K562 (cell line): ENCODE results near the gene EDARADD. TPM values are rescaled to one million over a fixed set of nuclear protein-coding genes. Genes with fewer than 3 reads are reported as not detected.

Experiments
- ATAC-seq: fragments of 200-7000 bp; cut with Tn5 transposase; 3 replicates; pipeline ENCODE4 v1.9.1; 2020; ENCODE audit warnings: moderate library complexity
- BruUV-seq: library from RNA; stranded (reverse); fragments of 400-500 nt; replicated peaks from 2 replicates; lab custom pipeline; 2021; lab: Mats Ljungman, UMichigan
- CTCF ChIA-PET: fragments of 300-600 bp; formaldehyde crosslinking; extraction: SDS; loops from one replicate; lab custom pipeline; 2021; ENCODE audit warnings: low intra/inter-chr PET ratio; lab: Yijun Ruan, JAX
- POLR2A ChIA-PET: fragments of 300-600, 350-650 bp; sonication (Branson Sonifier 250); formaldehyde crosslinking; extraction: SDS; loops from one replicate; lab custom pipeline; 2021; ENCODE audit warnings: antibody characterized with exemption, inconsistent platforms; lab: Yijun Ruan, JAX
- DNase-seq, 4 experiments: peaks; one replicate each; pipeline versions ENCODE4 v3.0.0 to v3.0.0-alpha.2; 2011 to 2018; ENCODE audit warnings: low spot score in 3 of 4, mixed read lengths in 3 of 4; ENCODE audit errors: extremely low read depth in 1 of 4
- FAIRE-seq: peaks from 2 replicates; lab custom pipeline; 2011; peaks lifted over from hg19 to GRCh38; lab: Jason Lieb, UNC
- H2AFZ ChIP-seq: 2 replicates; pipeline ENCODE4 v1.6.0; 2011; ENCODE audit warnings: low read depth, low read length, control low read depth, inconsistent platforms
- H3K27ac ChIP-seq: fragments of 200-600 bp; 3 replicates; pipeline ENCODE4 v1.8.0; 2011; ENCODE audit warnings: low read depth, mild to moderate bottlenecking, control low read depth, inconsistent platforms, low read length, moderate library complexity, mixed read lengths; ENCODE audit errors: extremely low read depth
- H3K27me3 ChIP-seq, 2 experiments: fragments of 300-600 bp in 1 of 2; 2 replicates in 1 of 2; 3 replicates in 1 of 2; pipeline versions ENCODE4 v1.6.0 to v1.8.0; 2011; ENCODE audit warnings: inconsistent platforms in 2 of 2, low read length in 2 of 2, mild to moderate bottlenecking in 1 of 2, mixed read lengths in 1 of 2, moderate library complexity in 1 of 2; ENCODE audit not compliant: control insufficient read depth in 2 of 2, insufficient read depth in 2 of 2
- H3K36me3 ChIP-seq: fragments of 300-600 bp; 3 replicates; pipeline ENCODE4 v1.8.0; 2011; ENCODE audit warnings: mild to moderate bottlenecking, low read length, inconsistent platforms; ENCODE audit not compliant: control insufficient read depth, insufficient read depth
- H3K4me1 ChIP-seq, 2 experiments: fragments of 200-600 bp in 1 of 2; replicated peaks in 1 of 2; 2 replicates in 1 of 2; 3 replicates in 1 of 2; pipeline versions ENCODE4 v1.5.1 to v1.8.0; 2011; ENCODE audit warnings: inconsistent platforms in 2 of 2, low read length in 2 of 2, mild to moderate bottlenecking in 1 of 2, mixed read lengths in 1 of 2, moderate library complexity in 1 of 2; ENCODE audit not compliant: control insufficient read depth in 2 of 2, insufficient read depth in 2 of 2
- H3K4me2 ChIP-seq: 2 replicates; pipeline ENCODE4 v1.6.1; 2011; ENCODE audit warnings: low read length, control low read depth, inconsistent platforms, mixed read lengths; ENCODE audit not compliant: insufficient read depth
- H3K4me3 ChIP-seq: fragments of 200-600 bp; sonication (generic), shearing (Covaris generic); 2 replicates; pipeline ENCODE4 v1.5.1; 2016; ENCODE audit warnings: control low read depth, inconsistent platforms
- H3K79me2 ChIP-seq: fragments of 200-600 bp; 3 replicates; pipeline ENCODE4 v1.8.0; 2011; ENCODE audit warnings: low read length, inconsistent platforms; ENCODE audit not compliant: control insufficient read depth, insufficient read depth
- H3K9ac ChIP-seq, 2 experiments: 2 replicates each; pipeline versions ENCODE4 v1.6.0 to v1.6.1; 2011; ENCODE audit warnings: low read depth in 2 of 2, low read length in 2 of 2, control low read depth in 1 of 2, inconsistent platforms in 1 of 2, mild to moderate bottlenecking in 1 of 2, mixed read lengths in 1 of 2; ENCODE audit not compliant: insufficient read depth in 1 of 2
- H3K9me1 ChIP-seq: one replicate; pipeline ENCODE4 v1.6.0; 2011; ENCODE audit warnings: inconsistent platforms, mild to moderate bottlenecking, low read length, moderate library complexity; ENCODE audit not compliant: control insufficient read depth, insufficient read depth
- H3K9me3 ChIP-seq: replicated peaks from 2 replicates; pipeline ENCODE4 v1.5.1; 2011; ENCODE audit warnings: low read depth, low read length, inconsistent platforms; ENCODE audit not compliant: control insufficient read depth, insufficient read depth
- H4K20me1 ChIP-seq: replicated peaks from 2 replicates; pipeline ENCODE4 v1.6.1; 2011; ENCODE audit warnings: low read length, inconsistent platforms, mixed read lengths; ENCODE audit not compliant: control insufficient read depth, insufficient read depth
- ATF3 ChIP-seq, 2 experiments: fragments of 450-650 bp in 1 of 2; sonication (generic) in 1 of 2; formaldehyde crosslinking in 1 of 2; IDR thresholded peaks in 1 of 2; conservative IDR thresholded peaks in 1 of 2; 2 replicates each; pipeline versions ENCODE4 v1.6.1 to v1.8.1; 2016 to 2023; ENCODE audit warnings: mild to moderate bottlenecking in 2 of 2, moderate library complexity in 2 of 2, inconsistent platforms in 1 of 2, missing genetic modification reagents in 1 of 2
- ATF7 ChIP-seq: fragments of 450-650 bp; IDR thresholded peaks from 2 replicates; pipeline ENCODE4 v1.7.1; 2014; ENCODE audit warnings: mild to moderate bottlenecking, moderate library complexity
- CBFA2T2 ChIP-seq: fragments of 450-650 bp; conservative IDR thresholded peaks from 2 replicates; pipeline ENCODE4 v1.6.1; 2017; ENCODE audit warnings: mild to moderate bottlenecking
- CBFA2T3 ChIP-seq: fragments of 450-650 bp; IDR thresholded peaks from 2 replicates; pipeline ENCODE4 v1.6.1; 2017
- CHD4 ChIP-seq: fragments of 200-600 bp; sonication (generic); IDR thresholded peaks from 3 replicates; pipeline ENCODE4 v1.6.1; 2012; ENCODE audit warnings: low read depth, mild to moderate bottlenecking, mixed read lengths, low read length, inconsistent platforms; ENCODE audit not compliant: insufficient read depth, insufficient replicate concordance, poor library complexity, severe bottlenecking
- ESRRA ChIP-seq: fragments of 450-650 bp; IDR thresholded peaks from 2 replicates; pipeline ENCODE4 v1.6.1; 2014; ENCODE audit warnings: low read depth, mild to moderate bottlenecking, moderate library complexity, borderline replicate concordance
- JUND ChIP-seq, 2 experiments: IDR thresholded peaks; 2 replicates in 1 of 2; 3 replicates in 1 of 2; pipeline ENCODE4 v1.6.1; 2011; ENCODE audit warnings: borderline replicate concordance in 2 of 2, low read depth in 2 of 2, low read length in 2 of 2, improper control_type of control experiment in 1 of 2, missing biosample characterization in 1 of 2, missing genetic modification characterization in 1 of 2, missing genetic modification reagents in 1 of 2
- RBM34 ChIP-seq: fragments of 200-400 bp; formaldehyde crosslinking; IDR thresholded peaks from 2 replicates; pipeline ENCODE4 v1.6.1; 2018; ENCODE audit warnings: low read length, borderline replicate concordance; ENCODE audit not compliant: insufficient read depth
- TFAP4 ChIP-seq: sonication (generic); formaldehyde crosslinking; IDR thresholded peaks from 2 replicates; pipeline ENCODE4 v1.8.0; 2022; ENCODE audit warnings: missing genetic modification reagents, mild to moderate bottlenecking, moderate library complexity, borderline replicate concordance
- WHSC1 ChIP-seq: IDR thresholded peaks from one replicate; pipeline ENCODE4 v1.6.1; 2012; ENCODE audit warnings: low read length, control low read depth, inconsistent platforms
- WGBS: fragments of 100-300 bp; shearing (Covaris generic); methylation state at CpG from one replicate; pipeline ENCODE4 v1.1.6; 2016; ENCODE audit warnings: low coverage, mixed read lengths; ENCODE audit not compliant: insufficient coverage; ENCODE audit errors: missing lambda C conversion rate; 5-methylcytosine and 5-hydroxymethylcytosine counted together
- in situ Hi-C: fragments of 300-500 bp; cut with MboI; formaldehyde crosslinking; loops from 4 replicates; pipeline ENCODE4 v1.15.0; 2018; ENCODE audit warnings: inconsistent platforms, mixed read lengths
- intact Hi-C: fragments of 100-400 bp; cut with micrococcal nuclease; formaldehyde crosslinking; loops from 2 replicates; pipeline ENCODE4 v1.14.2; 2022
- polyA plus RNA-seq, 8 experiments: library from polyadenylated mRNA; depleted of rRNA in 4 of 8; stranded (reverse) in 5 of 8; unstranded in 3 of 8; fragments of >200 nt; fragmentation: Nextera tagmentation in 2 of 8; fragmentation: Illumina TruSeq in 1 of 8; extraction: Ambion mirVana in 2 of 8; extraction: Trizol in 1 of 8; gene quantifications; 2 replicates each; pipeline versions ENCODE4 v1.2.1 to v1.2.3, GENCODE V29; 2011 to 2014; ENCODE audit warnings: inconsistent platforms in 1 of 8, missing spikeins in 1 of 8
- total RNA-seq, 7 experiments: library from RNA; depleted of rRNA in 6 of 7; stranded (reverse); fragments of >200 nt in 6 of 7; fragmentation: Illumina TruSeq in 2 of 7; extraction: Trizol in 2 of 7; gene quantifications; 2 replicates each; pipeline versions ENCODE4 v1.2.1 to v1.2.3, GENCODE V29; 2011 to 2021; ENCODE audit warnings: low replicate concordance in 1 of 7

Gene EDARADD
- total and polyA plus RNA-seq, 9 of the 15 experiments (the other 6 are each of a cell fraction or from before 2014, with no cell fraction given): 0.46 to 32.4 (median 20.6) TPM

GRCh38 chr1:236507022-236507700 lies 113.1 kb downstream of the EDARADD start:
- intact Hi-C loops: no loop called here
- ChIA-PET POLR2A (interaction anchor here (0.6 to 1.4 kb wide), 2 partner anchors 10 to 221 kb away, joined by 3 to 7 read pairs; no protein-coding TSS in a partner anchor), CTCF (no interaction called here)
- Histone ChIP-seq H3K9me1 (no peaks in the 10 kb centered on the region), H3K4me2 (no peak overlapping the region), H3K27ac (no peak overlapping the region), H2AFZ (no peak overlapping the region), H4K20me1 (no peaks in the 10 kb centered on the region), H3K4me1 (peaks cover 9 to 13% of the 10 kb centered on the region in 2 experiments; a peak in 3 of 5 replicates), H3K4me3 (no peak overlapping the region), H3K9me3 (no peaks in the 10 kb centered on the region)
- FAIRE-seq (peak; percentile 11), ATAC-seq (no peak), DNase-seq (no peak)
- no peak for TF ChIP-seq CHD4
- TF ChIP-seq TFAP4 (CRISPR knock-in tag): no peak
- peak; percentile 24; the same call in 1 of the 2 replicates for TF ChIP-seq CBFA2T2
- TF ChIP-seq ATF3 (IDR thresholded peaks at IDR 0.05): peak; percentile 69
- TF ChIP-seq ATF3 (CRISPR knock-in tag; conservative IDR thresholded peaks at IDR 0.05): no peak
- no peak for TF ChIP-seq ESRRA
- TF ChIP-seq JUND (IDR thresholded peaks at IDR 0.05; ENCODE audit: borderline replicate concordance, low read depth, low read length): peak; percentile 60; the same call in 1 of the 2 replicates
- TF ChIP-seq JUND (tag; IDR thresholded peaks at IDR 0.05; ENCODE audit: borderline replicate concordance, low read depth, low read length): peak; percentile 82; the same call in 2 of the 3 replicates
- peak; percentile 60 for TF ChIP-seq CBFA2T3
- TF ChIP-seq RBM34: no peak
- no peak for TF ChIP-seq WHSC1
- peak; percentile 81 for TF ChIP-seq ATF7
- TF ChIP-seq, all 486 proteins: peak for 5
- no peaks in the 10 kb centered on the region for H3K36me3 ChIP-seq
- no peaks in the 10 kb centered on the region for H3K27me3 ChIP-seq
- no TSS peak for BruUV-seq
- 41% methylated on average over 4 of the region's 5 CpGs for WGBS
- H3K9ac ChIP-seq: no peak overlapping the region
- no peaks in the 10 kb centered on the region for H3K79me2 ChIP-seq
- in situ Hi-C loops: no loop called here
